ENCODE measurements around the gene STBD1.

DNA sequence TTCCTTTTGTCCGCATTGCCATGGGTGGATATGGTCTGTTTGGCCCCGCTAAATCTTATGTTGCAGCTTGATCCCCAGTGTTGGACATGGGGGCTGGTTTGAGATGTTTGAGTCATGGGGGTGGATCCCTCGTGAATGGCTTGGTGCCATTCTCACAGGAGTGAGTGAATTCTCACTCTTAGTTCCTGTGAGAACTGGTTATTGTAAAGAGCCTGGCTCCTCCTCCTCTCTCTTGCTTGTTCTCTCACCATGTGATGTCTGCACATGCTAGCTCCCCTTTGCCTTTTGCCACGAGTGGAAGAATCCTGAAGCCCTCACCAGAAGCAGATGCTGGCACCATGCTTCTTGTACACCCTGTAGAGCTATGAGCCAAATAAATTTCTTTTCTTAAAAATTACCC is 22.6 kb upstream of the STBD1 start:
- TF ChIP-seq, protein P1, sequence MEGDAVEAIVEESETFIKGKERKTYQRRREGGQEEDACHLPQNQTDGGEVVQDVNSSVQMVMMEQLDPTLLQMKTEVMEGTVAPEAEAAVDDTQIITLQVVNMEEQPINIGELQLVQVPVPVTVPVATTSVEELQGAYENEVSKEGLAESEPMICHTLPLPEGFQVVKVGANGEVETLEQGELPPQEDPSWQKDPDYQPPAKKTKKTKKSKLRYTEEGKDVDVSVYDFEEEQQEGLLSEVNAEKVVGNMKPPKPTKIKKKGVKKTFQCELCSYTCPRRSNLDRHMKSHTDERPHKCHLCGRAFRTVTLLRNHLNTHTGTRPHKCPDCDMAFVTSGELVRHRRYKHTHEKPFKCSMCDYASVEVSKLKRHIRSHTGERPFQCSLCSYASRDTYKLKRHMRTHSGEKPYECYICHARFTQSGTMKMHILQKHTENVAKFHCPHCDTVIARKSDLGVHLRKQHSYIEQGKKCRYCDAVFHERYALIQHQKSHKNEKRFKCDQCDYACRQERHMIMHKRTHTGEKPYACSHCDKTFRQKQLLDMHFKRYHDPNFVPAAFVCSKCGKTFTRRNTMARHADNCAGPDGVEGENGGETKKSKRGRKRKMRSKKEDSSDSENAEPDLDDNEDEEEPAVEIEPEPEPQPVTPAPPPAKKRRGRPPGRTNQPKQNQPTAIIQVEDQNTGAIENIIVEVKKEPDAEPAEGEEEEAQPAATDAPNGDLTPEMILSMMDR (IDR thresholded peaks at IDR 0.05; ENCODE audit: insufficient read depth, low read length), result no peak
- TF ChIP-seq SPI1 (IDR thresholded peaks at IDR 0.05; ENCODE audit: borderline replicate concordance, low read depth), result no peak
- TF ChIP-seq, protein P2, sequence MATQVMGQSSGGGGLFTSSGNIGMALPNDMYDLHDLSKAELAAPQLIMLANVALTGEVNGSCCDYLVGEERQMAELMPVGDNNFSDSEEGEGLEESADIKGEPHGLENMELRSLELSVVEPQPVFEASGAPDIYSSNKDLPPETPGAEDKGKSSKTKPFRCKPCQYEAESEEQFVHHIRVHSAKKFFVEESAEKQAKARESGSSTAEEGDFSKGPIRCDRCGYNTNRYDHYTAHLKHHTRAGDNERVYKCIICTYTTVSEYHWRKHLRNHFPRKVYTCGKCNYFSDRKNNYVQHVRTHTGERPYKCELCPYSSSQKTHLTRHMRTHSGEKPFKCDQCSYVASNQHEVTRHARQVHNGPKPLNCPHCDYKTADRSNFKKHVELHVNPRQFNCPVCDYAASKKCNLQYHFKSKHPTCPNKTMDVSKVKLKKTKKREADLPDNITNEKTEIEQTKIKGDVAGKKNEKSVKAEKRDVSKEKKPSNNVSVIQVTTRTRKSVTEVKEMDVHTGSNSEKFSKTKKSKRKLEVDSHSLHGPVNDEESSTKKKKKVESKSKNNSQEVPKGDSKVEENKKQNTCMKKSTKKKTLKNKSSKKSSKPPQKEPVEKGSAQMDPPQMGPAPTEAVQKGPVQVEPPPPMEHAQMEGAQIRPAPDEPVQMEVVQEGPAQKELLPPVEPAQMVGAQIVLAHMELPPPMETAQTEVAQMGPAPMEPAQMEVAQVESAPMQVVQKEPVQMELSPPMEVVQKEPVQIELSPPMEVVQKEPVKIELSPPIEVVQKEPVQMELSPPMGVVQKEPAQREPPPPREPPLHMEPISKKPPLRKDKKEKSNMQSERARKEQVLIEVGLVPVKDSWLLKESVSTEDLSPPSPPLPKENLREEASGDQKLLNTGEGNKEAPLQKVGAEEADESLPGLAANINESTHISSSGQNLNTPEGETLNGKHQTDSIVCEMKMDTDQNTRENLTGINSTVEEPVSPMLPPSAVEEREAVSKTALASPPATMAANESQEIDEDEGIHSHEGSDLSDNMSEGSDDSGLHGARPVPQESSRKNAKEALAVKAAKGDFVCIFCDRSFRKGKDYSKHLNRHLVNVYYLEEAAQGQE (IDR thresholded peaks at IDR 0.05; ENCODE audit: insufficient replicate concordance, low read depth), result no peak
- no peak for TF ChIP-seq GABPA (IDR thresholded peaks at IDR 0.05; ENCODE audit: low read depth)
- TF ChIP-seq POLR2AphosphoS5 (IDR thresholded peaks at IDR 0.05; ENCODE audit: low read depth), result no peak
